DND-41 (cell line): ENCODE measurements around the gene SNRNP70.

Source experiments
- ATAC-seq: fragments of 200-7000 bp; cut with Tn5 transposase; 3 replicates; pipeline ENCODE4 v1.9.1; 2021; ENCODE audit warnings: low read depth; ENCODE audit not compliant: insufficient read depth
- DNase-seq: peaks from one replicate; pipeline ENCODE4 v3.0.0-alpha.2; 2020
- H2AFZ ChIP-seq: 2 replicates; pipeline ENCODE4 v1.6.0; 2012; ENCODE audit warnings: low read depth, low read length
- H3K27ac ChIP-seq: 2 replicates; pipeline ENCODE4 v1.5.1; 2012; ENCODE audit warnings: low read length, inconsistent platforms
- H3K27me3 ChIP-seq: fragments of 200-600 bp; sonication (generic); 2 replicates; pipeline ENCODE4 v1.6.0; 2012; ENCODE audit warnings: low read length, mild to moderate bottlenecking, inconsistent platforms; ENCODE audit not compliant: insufficient read depth, poor library complexity
- H3K36me3 ChIP-seq: 2 replicates; pipeline ENCODE4 v1.5.1; 2012; ENCODE audit warnings: low read length, inconsistent platforms; ENCODE audit not compliant: insufficient read depth
- H3K4me1 ChIP-seq: 2 replicates; pipeline ENCODE4 v1.5.1; 2012; ENCODE audit warnings: mild to moderate bottlenecking, low read length; ENCODE audit not compliant: insufficient read depth
- H3K4me2 ChIP-seq: 2 replicates; pipeline ENCODE4 v1.6.0; 2012; ENCODE audit warnings: mild to moderate bottlenecking, moderate library complexity, low read length, inconsistent platforms; ENCODE audit not compliant: insufficient read depth
- H3K4me3 ChIP-seq, 2 experiments: fragments of 200-600 bp in 1 of 2; shearing (Covaris generic) in 1 of 2; 2 replicates each; pipeline ENCODE4 v1.5.1; 2012 to 2016; ENCODE audit warnings: inconsistent platforms in 2 of 2, low read length in 2 of 2, mild to moderate bottlenecking in 2 of 2, low read depth in 1 of 2, moderate library complexity in 1 of 2
- H3K79me2 ChIP-seq: 2 replicates; pipeline ENCODE4 v1.6.0; 2012; ENCODE audit warnings: low read length, inconsistent platforms; ENCODE audit not compliant: insufficient read depth
- H3K9ac ChIP-seq: 2 replicates; pipeline ENCODE4 v1.6.0; 2012; ENCODE audit warnings: low read depth, mild to moderate bottlenecking, inconsistent platforms, low read length, moderate library complexity
- H3K9me3 ChIP-seq: 2 replicates; pipeline ENCODE4 v1.5.1; 2012; ENCODE audit warnings: low read length, moderate library complexity, mild to moderate bottlenecking, inconsistent platforms; ENCODE audit not compliant: insufficient read depth, severe bottlenecking
- H4K20me1 ChIP-seq: 2 replicates; pipeline ENCODE4 v1.6.0; 2012; ENCODE audit warnings: low read length; ENCODE audit not compliant: insufficient read depth
- EZH2 ChIP-seq: IDR thresholded peaks from 3 replicates; pipeline ENCODE4 v1.6.1; 2012; ENCODE audit warnings: borderline replicate concordance, low read depth, mild to moderate bottlenecking, moderate library complexity, low read length, inconsistent platforms; ENCODE audit not compliant: severe bottlenecking
- TF ChIP-seq, protein P1 (sequence below): IDR thresholded peaks from 2 replicates; pipeline ENCODE4 v1.5.1; 2012; ENCODE audit warnings: borderline replicate concordance, low read length, moderate library complexity, mild to moderate bottlenecking; ENCODE audit not compliant: poor library complexity, severe bottlenecking; ENCODE audit errors: extremely low read depth

SNRNP70 gene

DNA sequence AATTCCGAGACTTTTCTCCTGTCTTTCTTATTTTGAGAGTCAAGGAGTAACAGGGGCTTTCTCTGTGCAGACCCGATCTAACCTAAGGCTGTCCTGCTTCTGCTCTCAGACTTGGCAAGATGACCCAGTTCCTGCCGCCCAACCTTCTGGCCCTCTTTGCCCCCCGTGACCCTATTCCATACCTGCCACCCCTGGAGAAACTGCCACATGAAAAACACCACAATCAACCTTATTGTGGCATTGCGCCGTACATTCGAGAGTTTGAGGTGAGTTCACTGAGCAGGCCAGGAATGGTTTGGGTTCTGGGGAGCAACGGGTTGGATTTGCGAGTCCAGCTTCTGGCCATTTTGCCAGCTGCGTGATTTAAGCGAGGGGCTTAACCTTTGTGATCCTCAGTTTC is 1.0 kb downstream of the SNRNP70 start:
- ATAC-seq, result no peak
- Histone ChIP-seq H3K9me3 (no peaks in the 10 kb centered on the region), H3K27me3 (no peaks in the 10 kb centered on the region), H3K4me2 (peak overlapping the region; percentile 96), H3K4me1 (peaks cover 36% of the 10 kb centered on the region), H3K79me2 (peaks cover 62% of the 10 kb centered on the region), H2AFZ (no peak overlapping the region), H3K27ac (peak overlapping the region; percentile 78), H4K20me1 (peaks cover 50% of the 10 kb centered on the region), H3K9ac (peak overlapping the region; percentile 82), H3K36me3 (peaks cover 50% of the 10 kb centered on the region), H3K4me3 (peak overlapping the region; percentile 53 to 76)
- DNase-seq, result no peak
- TF ChIP-seq, protein P1, sequence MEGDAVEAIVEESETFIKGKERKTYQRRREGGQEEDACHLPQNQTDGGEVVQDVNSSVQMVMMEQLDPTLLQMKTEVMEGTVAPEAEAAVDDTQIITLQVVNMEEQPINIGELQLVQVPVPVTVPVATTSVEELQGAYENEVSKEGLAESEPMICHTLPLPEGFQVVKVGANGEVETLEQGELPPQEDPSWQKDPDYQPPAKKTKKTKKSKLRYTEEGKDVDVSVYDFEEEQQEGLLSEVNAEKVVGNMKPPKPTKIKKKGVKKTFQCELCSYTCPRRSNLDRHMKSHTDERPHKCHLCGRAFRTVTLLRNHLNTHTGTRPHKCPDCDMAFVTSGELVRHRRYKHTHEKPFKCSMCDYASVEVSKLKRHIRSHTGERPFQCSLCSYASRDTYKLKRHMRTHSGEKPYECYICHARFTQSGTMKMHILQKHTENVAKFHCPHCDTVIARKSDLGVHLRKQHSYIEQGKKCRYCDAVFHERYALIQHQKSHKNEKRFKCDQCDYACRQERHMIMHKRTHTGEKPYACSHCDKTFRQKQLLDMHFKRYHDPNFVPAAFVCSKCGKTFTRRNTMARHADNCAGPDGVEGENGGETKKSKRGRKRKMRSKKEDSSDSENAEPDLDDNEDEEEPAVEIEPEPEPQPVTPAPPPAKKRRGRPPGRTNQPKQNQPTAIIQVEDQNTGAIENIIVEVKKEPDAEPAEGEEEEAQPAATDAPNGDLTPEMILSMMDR, result no peak
- TF ChIP-seq EZH2, result no peak

DNA sequence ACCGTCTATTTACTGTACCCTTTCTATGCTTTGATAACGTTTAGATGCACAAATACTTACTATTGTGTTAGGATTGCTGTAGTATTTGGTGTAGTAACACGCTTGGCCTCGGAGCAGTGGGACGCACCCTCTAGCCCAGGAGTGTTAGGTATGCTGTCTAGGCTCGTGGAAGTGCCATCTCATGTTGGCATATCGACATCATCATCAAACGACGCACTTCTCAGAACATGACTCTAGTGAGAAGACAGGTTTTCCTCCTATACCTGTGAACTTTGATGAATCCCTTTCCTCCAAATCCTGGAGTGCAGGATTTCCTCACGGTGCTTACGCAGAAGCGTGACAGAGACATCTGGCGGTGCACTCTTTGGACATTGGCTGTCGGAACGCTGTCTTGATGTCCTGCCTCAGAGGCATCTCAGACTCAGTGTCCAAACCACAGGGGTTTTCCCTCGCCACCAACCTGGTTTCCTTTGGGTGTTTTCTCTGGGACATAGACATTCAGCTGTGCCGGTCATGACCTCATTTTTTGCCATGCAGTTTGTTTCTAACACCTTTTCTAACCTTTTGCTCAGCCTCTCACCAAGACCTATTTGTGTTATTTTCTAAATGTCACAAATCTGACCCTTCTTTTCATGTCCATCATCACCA is 6.3 kb downstream of the SNRNP70 start:
- ATAC-seq (no peak), DNase-seq (no peak)
- Histone ChIP-seq H4K20me1 (peaks cover 79% of the 10 kb centered on the region), H3K4me3 (no peak overlapping the region), H3K4me1 (peaks cover 40% of the 10 kb centered on the region), H3K27ac (no peak overlapping the region), H3K79me2 (peaks cover 93% of the 10 kb centered on the region), H3K9ac (no peak overlapping the region), H2AFZ (no peak overlapping the region), H3K4me2 (no peak overlapping the region), H3K27me3 (no peaks in the 10 kb centered on the region), H3K9me3 (no peaks in the 10 kb centered on the region), H3K36me3 (peaks cover 94% of the 10 kb centered on the region)
- TF ChIP-seq EZH2, result no peak
- TF ChIP-seq, protein P1, result no peak

DNA sequence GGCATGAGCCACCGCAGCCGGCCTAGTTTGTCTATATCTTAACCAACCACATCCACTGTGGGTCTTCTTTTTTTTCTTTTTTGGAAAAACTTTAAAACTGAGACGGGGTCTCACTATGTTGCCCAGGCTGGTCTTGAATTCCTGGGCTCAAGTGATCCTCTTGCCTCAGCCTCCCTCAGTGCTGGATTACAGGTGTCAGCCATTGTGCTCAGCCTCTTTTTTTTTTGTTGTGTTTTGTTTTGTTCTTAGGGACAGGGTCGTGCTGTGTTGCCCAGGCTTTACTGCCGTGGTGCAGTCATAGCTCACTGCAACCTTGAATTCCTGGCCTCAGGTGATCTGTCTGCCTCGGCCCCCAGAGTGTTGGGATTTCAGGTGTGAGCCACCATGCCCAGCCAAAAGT is 7.4 kb downstream of the SNRNP70 start:
- ATAC-seq (no peak), DNase-seq (no peak)
- no peak overlapping the region for H3K27ac ChIP-seq
- no peak for TF ChIP-seq EZH2
- TF ChIP-seq, protein P1, result no peak
- H3K4me1 ChIP-seq, result peaks cover 40% of the 10 kb centered on the region
- H3K79me2 ChIP-seq, result peaks cover 92% of the 10 kb centered on the region
- H3K36me3 ChIP-seq, result peaks cover 94% of the 10 kb centered on the region
- H3K9ac ChIP-seq, result no peak overlapping the region
- H2AFZ ChIP-seq, result no peak overlapping the region
- H3K27me3 ChIP-seq, result no peaks in the 10 kb centered on the region
- no peaks in the 10 kb centered on the region for H3K9me3 ChIP-seq
- no peak overlapping the region for H3K4me2 ChIP-seq
- H3K4me3 ChIP-seq, result no peak overlapping the region
- peaks cover 77% of the 10 kb centered on the region for H4K20me1 ChIP-seq
